Measurements from ENCODE around the gene NOL6.

- TF ChIP-seq CTCF (IDR thresholded peaks at IDR 0.05), result no peak
- TF ChIP-seq POLR2A (IDR thresholded peaks at IDR 0.05), result no peak
Measured at GRCh38 chr9:33418090-33418489, 55.6 kb downstream of the NOL6 start.
